OCI-LY3 (cell line): Measurements from ENCODE around the gene CHCHD10.

Source experiments
- H2AFZ ChIP-seq: fragments of 200-600, 300-600 bp; shearing (Covaris generic); 2 replicates; pipeline ENCODE4 v1.6.0; 2014; ENCODE audit warnings: antibody characterized with exemption, low read depth, low read length
- H3K27ac ChIP-seq: fragments of 200-600, 300-600 bp; sonication (generic); 2 replicates; pipeline ENCODE4 v1.5.1; 2014; ENCODE audit warnings: mild to moderate bottlenecking, low read length, moderate library complexity, mixed read lengths
- H3K27me3 ChIP-seq: fragments of 200-600, 300-600 bp; sonication (generic); 2 replicates; pipeline ENCODE4 v1.6.1; 2014; ENCODE audit warnings: low read depth, low read length, mixed read lengths
- H3K36me3 ChIP-seq: fragments of 200-600, 300-600 bp; sonication (generic); replicated peaks from 2 replicates; pipeline ENCODE3; 2014; ENCODE audit warnings: low read depth, low read length, mixed read lengths
- H3K4me1 ChIP-seq: fragments of 300-600, 200-600 bp; sonication (generic); 2 replicates; pipeline ENCODE4 v1.6.1; 2014; ENCODE audit warnings: low read length, mixed read lengths
- H3K4me2 ChIP-seq: fragments of 200-600, 300-600 bp; sonication (generic); 2 replicates; pipeline ENCODE4 v1.6.1; 2014; ENCODE audit warnings: low read length, mixed read lengths
- H3K4me3 ChIP-seq: fragments of 300-600, 200-600 bp; sonication (generic); 2 replicates; pipeline ENCODE4 v1.5.1; 2014; ENCODE audit warnings: antibody characterized with exemption, mild to moderate bottlenecking, low read length, moderate library complexity
- H3K79me2 ChIP-seq: fragments of 300-600, 200-600 bp; shearing (Covaris generic); 2 replicates; pipeline ENCODE4 v1.6.1; 2014; ENCODE audit warnings: mild to moderate bottlenecking, low read length, mixed read lengths
- H3K9ac ChIP-seq: fragments of 300-600, 200-600 bp; shearing (Covaris generic); 2 replicates; pipeline ENCODE4 v1.6.0; 2014; ENCODE audit warnings: mild to moderate bottlenecking, low read length, moderate library complexity
- H3K9me3 ChIP-seq: fragments of 200-600, 300-600 bp; shearing (Covaris generic); 2 replicates; pipeline ENCODE4 v1.6.1; 2014; ENCODE audit warnings: low read length, mixed read lengths; ENCODE audit not compliant: insufficient read depth
- H4K20me1 ChIP-seq: fragments of 200-600, 300-600 bp; sonication (generic); 2 replicates; pipeline ENCODE4 v1.6.1; 2016; ENCODE audit warnings: low read length, mixed read lengths; ENCODE audit not compliant: insufficient read depth
- EZH2phosphoT487 ChIP-seq: fragments of 200-600 bp; shearing (Covaris generic); IDR thresholded peaks from 2 replicates; pipeline ENCODE4 v1.6.1; 2018; ENCODE audit warnings: antibody characterized with exemption, mixed run types, low read depth
- TF ChIP-seq, protein P1 (sequence below): fragments of 200-600, 300-600 bp; sonication (generic); IDR thresholded peaks from 2 replicates; pipeline ENCODE4 v1.5.1; 2014; ENCODE audit warnings: antibody characterized with exemption, low read length, low read depth

Gene CHCHD10

DNA sequence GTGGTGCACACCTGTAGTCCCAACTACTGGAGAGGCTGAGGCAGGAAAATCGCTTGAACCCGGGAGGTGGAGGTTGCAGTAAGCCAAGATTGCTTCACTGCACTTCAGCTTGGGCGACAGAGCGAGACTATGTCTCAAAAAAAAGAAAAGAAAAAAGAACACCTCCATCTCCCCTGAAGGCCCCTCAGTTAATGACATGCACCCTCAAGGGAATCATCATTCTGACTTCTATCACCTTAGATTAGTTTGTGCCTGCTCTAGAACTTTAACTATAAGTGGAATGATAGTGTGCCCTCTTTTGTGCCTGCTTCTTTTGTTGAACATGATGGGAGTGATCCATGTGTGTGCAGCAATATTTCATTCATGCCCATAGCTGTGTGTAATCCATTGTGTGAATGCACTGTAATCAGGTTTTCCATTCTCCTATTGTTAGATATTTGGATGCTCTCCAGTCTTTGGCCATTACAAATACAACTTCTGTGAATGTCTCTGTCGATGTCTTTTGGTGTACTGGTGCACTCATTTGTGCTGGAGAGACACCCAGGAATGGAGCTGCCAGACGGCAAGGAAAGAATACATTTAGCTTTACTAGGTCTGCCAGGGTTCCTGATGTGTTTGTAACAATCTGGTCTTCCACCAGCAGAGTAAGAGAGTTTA lies 12.7 kb downstream of the CHCHD10 start:
- Histone ChIP-seq H3K36me3 (no peaks in the 10 kb centered on the region), H2AFZ (no peak overlapping the region), H4K20me1 (no peaks in the 10 kb centered on the region), H3K79me2 (no peaks in the 10 kb centered on the region), H3K27me3 (no peaks in the 10 kb centered on the region), H3K4me3 (no peak overlapping the region), H3K27ac (no peak overlapping the region), H3K9me3 (no peaks in the 10 kb centered on the region), H3K4me1 (peaks cover 32% of the 10 kb centered on the region), H3K9ac (no peak overlapping the region), H3K4me2 (no peak overlapping the region)
- TF ChIP-seq, protein P1, sequence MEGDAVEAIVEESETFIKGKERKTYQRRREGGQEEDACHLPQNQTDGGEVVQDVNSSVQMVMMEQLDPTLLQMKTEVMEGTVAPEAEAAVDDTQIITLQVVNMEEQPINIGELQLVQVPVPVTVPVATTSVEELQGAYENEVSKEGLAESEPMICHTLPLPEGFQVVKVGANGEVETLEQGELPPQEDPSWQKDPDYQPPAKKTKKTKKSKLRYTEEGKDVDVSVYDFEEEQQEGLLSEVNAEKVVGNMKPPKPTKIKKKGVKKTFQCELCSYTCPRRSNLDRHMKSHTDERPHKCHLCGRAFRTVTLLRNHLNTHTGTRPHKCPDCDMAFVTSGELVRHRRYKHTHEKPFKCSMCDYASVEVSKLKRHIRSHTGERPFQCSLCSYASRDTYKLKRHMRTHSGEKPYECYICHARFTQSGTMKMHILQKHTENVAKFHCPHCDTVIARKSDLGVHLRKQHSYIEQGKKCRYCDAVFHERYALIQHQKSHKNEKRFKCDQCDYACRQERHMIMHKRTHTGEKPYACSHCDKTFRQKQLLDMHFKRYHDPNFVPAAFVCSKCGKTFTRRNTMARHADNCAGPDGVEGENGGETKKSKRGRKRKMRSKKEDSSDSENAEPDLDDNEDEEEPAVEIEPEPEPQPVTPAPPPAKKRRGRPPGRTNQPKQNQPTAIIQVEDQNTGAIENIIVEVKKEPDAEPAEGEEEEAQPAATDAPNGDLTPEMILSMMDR, result no peak
- TF ChIP-seq EZH2phosphoT487, result no peak

DNA sequence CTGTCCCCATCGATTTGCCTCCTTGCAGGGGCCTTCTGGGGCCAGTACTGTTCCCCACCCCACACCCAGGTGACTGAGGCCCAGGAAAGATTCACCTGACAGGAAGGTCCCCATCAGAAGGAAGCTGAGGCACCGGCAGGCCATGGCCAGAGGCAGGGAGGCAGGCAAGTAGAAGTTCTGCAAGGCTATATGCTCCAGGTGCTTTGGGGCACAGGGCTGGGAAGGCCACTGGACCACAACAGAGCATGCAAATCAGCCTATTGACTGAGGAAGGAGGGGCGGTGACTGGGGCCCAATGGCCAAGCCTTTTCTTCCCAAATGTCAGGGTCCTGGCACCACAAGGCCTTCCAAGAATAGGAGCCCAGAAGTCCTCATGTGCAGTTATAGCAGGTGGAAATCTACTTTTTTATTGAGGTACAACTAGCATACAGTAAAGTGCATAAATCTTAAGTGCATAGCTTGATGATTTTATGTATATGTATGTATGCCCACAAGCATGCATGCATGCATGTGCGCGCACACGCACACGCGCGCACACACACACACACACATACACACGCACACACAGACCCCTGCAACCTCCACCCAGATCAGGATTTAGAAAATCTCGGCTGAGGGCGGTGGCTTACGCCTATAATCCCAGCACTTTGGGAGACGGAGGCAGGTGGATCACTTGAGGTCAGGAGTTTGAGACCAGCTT lies 13.4 kb downstream of the CHCHD10 start, which contains the start of gene VPREB3:
TSS of gene VPREB3 (minus strand) at position 206 of the 700 bp plus-strand sequence. CDS start at position 144, 62 bp downstream.
- Histone ChIP-seq H3K27me3 (no peaks in the 10 kb centered on the region), H3K4me1 (peaks cover 37% of the 10 kb centered on the region), H4K20me1 (no peaks in the 10 kb centered on the region), H3K4me2 (peak within 1 kb of the TSS; percentile 98), H3K4me3 (0 out of 2 replicates have a peak within 1 kb of the TSS, but pooled peaks have one; percentile 91), H3K79me2 (no peaks in the 10 kb centered on the region), H3K9me3 (no peaks in the 10 kb centered on the region), H3K9ac (peak within 1 kb of the TSS; percentile 87; the same call in 1 of the 2 replicates), H3K36me3 (no peaks in the 10 kb centered on the region), H2AFZ (no peak within 1 kb of the TSS), H3K27ac (0 out of 2 replicates have a peak within 1 kb of the TSS, but pooled peaks have one; percentile 76)
- no peak for TF ChIP-seq EZH2phosphoT487
- TF ChIP-seq, protein P1, result no peak

DNA sequence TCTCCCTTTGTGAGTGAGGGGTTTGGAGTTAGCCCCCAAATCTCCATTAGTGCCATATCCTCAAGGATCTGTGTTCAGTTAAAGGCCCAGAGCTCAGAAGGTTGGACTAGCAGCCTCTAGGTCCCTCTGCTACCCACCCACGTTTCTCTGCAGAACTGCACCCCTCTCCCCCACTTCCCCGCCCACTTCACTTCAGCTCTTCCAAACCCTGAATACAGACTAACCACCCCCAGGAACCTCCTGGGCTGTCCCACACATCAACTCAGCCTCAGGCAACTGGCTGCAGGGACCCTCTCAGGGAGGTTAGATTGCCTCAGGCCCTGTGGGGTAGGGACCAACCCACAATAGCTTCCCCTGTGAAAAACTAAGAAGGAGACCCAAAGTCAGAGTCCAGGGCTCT lies 14.4 kb downstream of the CHCHD10 start:
- Histone ChIP-seq H3K27ac (0 out of 2 replicates have a peak overlapping the region, but pooled peaks have one; percentile 76), H3K79me2 (no peaks in the 10 kb centered on the region), H3K36me3 (no peaks in the 10 kb centered on the region), H4K20me1 (no peaks in the 10 kb centered on the region), H3K9me3 (no peaks in the 10 kb centered on the region), H3K4me2 (peak overlapping the region; percentile 98), H3K4me3 (peak overlapping the region; percentile 91; the same call in 1 of the 2 replicates), H3K4me1 (peaks cover 37% of the 10 kb centered on the region), H2AFZ (no peak overlapping the region), H3K9ac (peak overlapping the region; percentile 87; the same call in 1 of the 2 replicates), H3K27me3 (no peaks in the 10 kb centered on the region)
- TF ChIP-seq, protein P1, result no peak
- no peak for TF ChIP-seq EZH2phosphoT487

DNA sequence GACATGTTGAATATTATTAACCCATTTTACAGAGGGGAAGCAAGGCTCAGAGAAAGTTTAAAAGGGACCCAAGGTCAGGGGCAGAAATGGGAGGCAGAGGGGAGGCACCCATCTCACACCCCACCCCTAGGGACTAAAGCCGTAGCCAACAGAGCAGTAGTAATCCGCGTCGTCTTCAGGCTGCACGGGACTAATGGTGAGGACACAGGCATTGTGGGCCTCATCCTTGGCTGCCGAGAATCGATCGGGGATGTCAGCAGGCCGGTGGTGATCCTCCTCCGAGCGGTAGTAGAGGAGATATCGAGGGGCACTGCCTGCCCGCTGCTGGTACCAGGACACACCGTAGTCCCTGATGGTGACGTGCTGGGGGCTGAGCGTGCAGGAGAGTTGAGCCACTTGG lies 15.0 kb downstream of the CHCHD10 start:
- H3K4me3 ChIP-seq, result peak overlapping the region; percentile 91
- peak overlapping the region; percentile 98 for H3K4me2 ChIP-seq

More for the DNA sequence above, 15.0 kb downstream of the CHCHD10 start:
- H3K79me2 ChIP-seq, result no peaks in the 10 kb centered on the region
- H3K4me1 ChIP-seq, result peaks cover 42% of the 10 kb centered on the region
- H3K27me3 ChIP-seq, result no peaks in the 10 kb centered on the region
- no peaks in the 10 kb centered on the region for H3K36me3 ChIP-seq
- H3K27ac ChIP-seq, result peak overlapping the region; percentile 76
- no peaks in the 10 kb centered on the region for H4K20me1 ChIP-seq
- peak overlapping the region; percentile 23; the same call in 1 of the 2 replicates for H2AFZ ChIP-seq
- H3K9me3 ChIP-seq, result no peaks in the 10 kb centered on the region
- TF ChIP-seq, protein P1, result no peak
- no peak for TF ChIP-seq EZH2phosphoT487
- peak overlapping the region; percentile 87; the same call in 1 of the 2 replicates for H3K9ac ChIP-seq
